ENCODE measurements around the gene CCT7.
"Not testable (repeated sequence)": the region's sequence is repeated elsewhere in the genome, so short reads cannot be mapped to it uniquely, and the experiment has no call there.

The CCT7 gene

DNA sequence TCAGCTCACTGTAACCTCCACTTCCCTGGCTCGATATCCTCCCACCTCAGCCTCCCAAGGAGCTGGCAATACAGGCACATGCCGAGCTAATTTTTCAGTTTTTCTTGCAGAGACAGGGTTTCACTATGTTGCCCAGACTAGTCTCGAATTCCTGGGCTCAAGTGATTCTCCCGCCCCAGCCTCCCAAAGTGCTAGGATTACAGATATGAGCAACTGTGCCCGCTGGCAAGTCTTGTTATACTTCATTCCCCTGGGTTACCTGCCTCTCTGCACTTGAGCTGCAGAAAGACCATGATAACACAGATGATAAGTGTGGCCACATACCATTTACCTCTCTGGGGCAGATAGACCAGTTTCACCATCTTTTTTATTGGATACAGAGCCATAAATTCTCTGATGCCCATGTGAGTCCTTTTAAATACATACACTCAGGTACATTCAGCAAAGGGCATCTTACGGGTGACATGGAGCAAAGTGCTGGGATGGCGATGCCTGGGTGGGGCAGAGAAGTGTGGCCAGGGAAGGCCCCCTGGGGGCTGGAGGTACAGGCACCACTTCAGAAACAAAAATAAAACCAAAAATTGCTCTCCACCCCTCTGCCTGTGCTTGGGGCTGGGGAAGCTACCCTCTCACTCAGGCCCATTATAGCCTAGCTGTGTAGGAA lies 20.4 kb downstream of the CCT7 start:
- in situ Hi-C loops (cut with MboI; ENCODE audit: low sequenced_read_pairs) = no loop called here

DNA sequence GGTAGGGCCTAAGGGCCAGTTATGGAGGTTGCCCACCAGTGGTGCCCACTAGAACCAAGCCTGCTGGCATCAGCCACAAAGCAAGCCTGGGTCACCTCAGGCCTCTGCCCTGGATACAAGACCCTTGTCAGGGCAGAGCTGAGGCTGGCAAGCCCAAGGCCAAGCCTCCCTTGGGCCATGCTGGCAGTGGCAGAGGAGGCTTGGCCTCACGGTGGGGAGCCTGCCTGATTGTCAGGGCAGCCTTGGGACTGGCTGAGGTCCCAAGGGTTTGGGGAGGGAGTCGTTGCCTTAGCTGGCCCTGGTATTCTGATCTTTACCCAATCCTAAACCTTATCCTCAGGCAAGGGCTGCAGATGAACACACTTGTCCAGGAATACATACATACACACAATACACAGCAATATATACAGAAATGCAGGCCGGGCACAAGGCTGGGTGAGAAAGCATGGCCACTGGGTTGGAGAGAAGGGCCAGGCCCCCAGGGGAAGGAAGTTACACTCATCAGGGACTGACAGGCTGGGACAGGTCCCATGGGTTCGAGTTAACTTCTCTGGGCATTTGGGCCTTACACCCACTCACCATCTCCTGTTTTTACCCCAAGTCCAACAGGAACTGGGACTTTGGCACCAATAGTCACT lies 21.0 kb downstream of the CCT7 start:
- in situ Hi-C loops (cut with MboI; ENCODE audit: low sequenced_read_pairs) = no loop called here

DNA sequence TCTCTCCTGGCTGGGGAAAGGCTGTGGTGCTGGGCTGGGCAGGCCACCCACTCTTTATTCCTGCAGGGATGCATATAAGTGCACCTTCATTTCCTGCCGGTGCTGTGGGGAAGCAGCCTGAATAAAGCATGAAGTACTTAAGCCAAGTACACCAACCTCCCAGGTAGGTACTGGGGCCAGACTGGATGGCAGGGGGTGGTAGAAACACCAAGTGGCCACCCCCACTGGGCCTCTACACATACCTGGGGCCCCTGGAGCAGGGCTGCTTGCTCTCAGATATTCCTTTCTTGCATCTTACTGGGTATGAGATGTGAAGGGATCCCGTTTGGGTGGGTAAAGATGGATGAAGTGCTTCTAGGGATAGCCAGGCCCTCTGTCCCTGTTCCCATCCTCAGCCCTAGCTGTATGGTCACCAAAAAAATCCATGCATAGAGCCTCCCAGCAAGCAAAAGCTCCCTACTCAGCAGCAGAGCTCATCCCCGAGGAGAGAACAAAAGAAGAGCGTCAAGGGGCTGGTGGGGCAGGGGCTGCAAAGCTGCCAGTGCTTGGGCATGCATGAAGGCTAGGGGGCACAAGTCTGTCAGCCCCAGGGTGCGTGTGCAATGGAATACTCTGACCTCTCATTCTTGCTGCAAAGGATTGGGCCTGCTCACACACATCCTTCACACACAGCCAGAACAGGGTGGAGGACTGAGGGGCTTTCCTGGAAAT lies 22.0 kb downstream of the CCT7 start:
- in situ Hi-C loops (cut with MboI; ENCODE audit: low sequenced_read_pairs) = no loop called here

- in situ Hi-C loops (cut with MboI; ENCODE audit: low sequenced_read_pairs) = no loop called here
These were observed 22.5 kb downstream of the CCT7 start for GRCh38 chr2:73256618-73256922.

GRCh38 chr2:73257021-73257420 lies 22.9 kb downstream of the CCT7 start:
- in situ Hi-C loops (cut with MboI; ENCODE audit: low sequenced_read_pairs) = no loop called here

DNA sequence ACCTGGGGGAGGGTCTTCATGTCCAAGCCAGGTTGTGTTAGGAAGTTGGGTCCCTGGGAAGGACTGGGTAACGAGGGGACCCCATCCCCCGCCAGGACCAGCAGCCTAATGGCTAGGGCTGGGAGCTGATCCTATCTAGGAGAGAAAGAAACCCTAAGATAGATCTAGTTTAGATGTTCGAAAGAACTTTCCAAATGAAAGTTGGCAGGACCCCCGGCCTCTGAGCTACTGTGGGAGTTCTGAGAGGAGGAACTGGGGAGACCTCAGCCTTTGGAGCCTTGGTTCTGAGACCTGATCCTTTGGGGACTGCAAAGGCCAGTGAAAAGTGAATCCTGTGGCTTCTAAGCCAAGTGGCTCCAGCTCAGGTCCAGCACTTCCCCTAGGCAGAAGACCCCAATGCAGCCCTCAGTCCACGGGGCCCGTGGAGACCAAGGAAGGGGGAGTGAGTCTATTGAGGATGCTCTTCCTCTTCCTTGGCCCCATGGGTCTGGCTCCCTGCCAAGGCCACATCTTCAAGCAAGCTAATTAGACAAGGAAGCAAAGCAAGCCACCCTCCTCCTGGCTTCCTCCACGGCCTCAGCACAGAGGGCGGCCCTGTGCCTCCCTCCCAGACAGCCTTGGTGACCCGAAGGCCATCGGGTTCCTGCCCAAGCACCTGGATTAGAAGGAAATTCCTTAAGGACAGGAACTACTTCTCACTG lies 23.5 kb downstream of the CCT7 start:
- in situ Hi-C loops (cut with MboI; ENCODE audit: low sequenced_read_pairs) = no loop called here

GRCh38 chr2:73258186-73258912 lies 24.2 kb downstream of the CCT7 start:
- in situ Hi-C loops (cut with MboI; ENCODE audit: low sequenced_read_pairs) = no loop called here

DNA sequence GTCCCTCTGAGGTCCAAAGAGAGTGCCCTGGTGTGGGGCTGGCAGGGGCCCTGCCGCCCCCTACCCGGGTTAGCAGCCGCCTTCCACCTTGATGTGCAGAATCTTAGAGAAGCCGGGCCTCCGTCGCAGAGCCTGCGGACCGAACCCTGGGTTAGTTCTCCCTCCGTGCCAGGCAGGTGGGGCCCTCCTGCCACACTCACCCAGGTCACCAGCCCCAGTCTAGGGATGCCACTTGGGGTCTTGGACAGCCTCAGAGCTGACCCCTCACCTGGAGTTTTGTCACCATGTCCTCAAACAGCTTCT lies 24.8 kb downstream of the CCT7 start:
- in situ Hi-C loops (cut with MboI; ENCODE audit: low sequenced_read_pairs) = no loop called here

DNA sequence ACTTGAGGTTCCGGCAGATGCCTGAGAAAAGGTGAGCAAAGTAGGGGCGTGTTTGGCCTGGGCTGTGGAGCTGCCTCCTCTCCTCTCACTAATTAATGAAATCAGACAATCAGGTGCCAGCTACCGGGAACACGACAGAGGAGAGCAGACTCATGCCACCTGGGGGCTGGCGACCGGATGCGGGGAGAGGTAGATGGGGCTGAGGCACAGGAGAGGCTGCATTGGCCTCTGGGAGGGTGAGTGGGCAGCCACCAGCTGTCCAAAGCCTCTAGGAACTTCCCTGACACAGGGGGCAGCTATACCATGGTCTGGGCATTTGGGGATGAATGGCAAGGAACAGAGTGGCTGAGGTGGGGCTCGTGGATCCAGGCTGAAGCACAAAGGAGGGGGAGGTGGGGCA lies 25.2 kb downstream of the CCT7 start:
- in situ Hi-C loops (cut with MboI; ENCODE audit: low sequenced_read_pairs) = no loop called here

- in situ Hi-C loops (cut with MboI; ENCODE audit: low sequenced_read_pairs) = no loop called here
These were observed 25.7 kb downstream of the CCT7 start for GRCh38 chr2:73259704-73260337.

DNA sequence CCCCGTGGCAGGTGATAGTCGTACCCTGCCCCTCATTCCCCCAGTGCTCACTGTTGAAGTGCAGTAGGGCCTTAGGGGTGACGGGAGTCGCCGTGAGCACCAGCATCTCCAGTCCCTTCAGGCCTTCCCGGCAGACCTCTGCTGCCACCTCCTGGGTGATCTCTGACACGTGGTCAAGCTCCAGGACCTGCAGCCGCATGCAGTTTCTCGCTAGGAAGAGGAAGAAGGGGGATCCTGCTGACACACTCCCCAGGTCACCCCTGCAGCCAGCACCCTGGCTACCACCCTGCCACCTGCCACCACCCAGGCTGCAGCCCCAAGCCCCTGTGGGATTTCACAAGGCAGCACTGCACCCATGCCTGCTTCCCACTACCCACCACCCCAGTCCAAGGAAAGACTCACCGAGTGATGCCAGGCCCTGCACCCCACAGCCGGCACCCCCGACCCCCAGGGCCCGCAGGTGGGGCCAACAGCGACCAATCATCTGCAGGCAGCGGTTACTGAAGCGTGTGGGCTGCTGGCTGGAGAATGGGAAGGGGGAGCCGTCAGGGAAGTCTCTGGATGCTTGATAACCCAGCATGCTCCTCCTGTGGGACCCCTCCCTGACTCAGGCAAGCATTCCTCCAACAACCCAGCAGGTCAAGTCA lies 26.4 kb downstream of the CCT7 start:
- in situ Hi-C loops (cut with MboI; ENCODE audit: low sequenced_read_pairs) = no loop called here

- in situ Hi-C loops (cut with MboI; ENCODE audit: low sequenced_read_pairs) = no loop called here
These were observed 28.1 kb downstream of the CCT7 start for GRCh38 chr2:73262108-73262651.

GRCh38 chr2:73262691-73263429 lies 28.8 kb downstream of the CCT7 start:
- in situ Hi-C loops (cut with MboI; ENCODE audit: low sequenced_read_pairs) = not testable (repeated sequence)

DNA sequence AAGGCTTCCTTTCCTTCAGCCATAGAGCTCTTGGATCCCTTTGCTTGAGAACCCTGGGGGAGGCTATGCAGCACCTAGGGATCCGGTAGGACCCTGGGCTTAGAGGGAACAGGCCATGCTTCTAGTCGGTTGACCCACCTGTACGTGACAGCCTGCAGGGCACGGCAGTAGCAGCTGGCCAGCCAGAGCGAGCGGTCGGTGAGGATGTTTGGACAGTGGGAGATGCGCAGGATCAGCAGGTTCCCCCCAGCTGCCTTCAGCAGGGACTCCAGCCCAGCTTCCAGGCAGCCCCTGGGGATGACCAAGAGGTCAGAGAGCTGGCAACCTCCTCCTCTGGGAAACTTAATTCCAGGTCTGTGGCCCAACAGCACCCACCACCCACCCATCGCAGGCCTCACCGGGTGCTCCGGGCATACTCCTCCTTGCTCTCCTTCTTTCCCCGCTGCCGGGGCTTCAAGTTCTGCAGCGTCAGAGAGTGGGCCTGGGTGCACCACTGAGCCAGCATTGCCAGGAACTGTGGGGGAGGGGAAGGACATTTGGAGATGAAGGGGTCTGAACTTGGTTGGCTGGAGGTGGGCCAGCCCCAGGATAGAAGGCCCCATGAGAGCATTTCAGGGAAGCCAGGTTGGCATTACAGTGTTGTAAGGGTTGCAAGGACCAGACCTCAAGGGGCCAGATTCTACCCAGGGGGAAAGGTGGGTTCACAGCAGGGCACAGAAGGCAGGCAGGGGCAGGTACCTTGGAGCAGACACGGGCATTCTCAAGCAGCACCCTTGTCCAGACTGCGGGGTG lies 29.6 kb downstream of the CCT7 start:
- in situ Hi-C loops (cut with MboI; ENCODE audit: low sequenced_read_pairs) = no loop called here

DNA sequence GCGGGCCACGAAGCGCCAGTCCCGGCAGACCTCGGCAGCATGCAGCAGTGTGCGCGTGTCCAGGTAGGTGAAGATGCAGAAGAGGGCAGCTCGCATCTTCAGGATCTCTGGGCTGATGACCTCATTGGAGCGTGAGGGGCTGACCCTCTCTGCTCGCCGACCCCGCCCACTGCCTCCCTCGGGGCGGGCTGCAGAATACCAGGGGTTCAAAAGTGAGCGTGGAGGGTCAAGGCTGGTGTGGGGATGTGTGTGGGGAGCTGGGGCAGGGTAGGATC lies 30.2 kb downstream of the CCT7 start:
- in situ Hi-C loops (cut with MboI; ENCODE audit: low sequenced_read_pairs) = no loop called here

GRCh38 chr2:73264783-73265182 lies 30.7 kb downstream of the CCT7 start:
- in situ Hi-C loops (cut with MboI; ENCODE audit: low sequenced_read_pairs) = no loop called here

DNA sequence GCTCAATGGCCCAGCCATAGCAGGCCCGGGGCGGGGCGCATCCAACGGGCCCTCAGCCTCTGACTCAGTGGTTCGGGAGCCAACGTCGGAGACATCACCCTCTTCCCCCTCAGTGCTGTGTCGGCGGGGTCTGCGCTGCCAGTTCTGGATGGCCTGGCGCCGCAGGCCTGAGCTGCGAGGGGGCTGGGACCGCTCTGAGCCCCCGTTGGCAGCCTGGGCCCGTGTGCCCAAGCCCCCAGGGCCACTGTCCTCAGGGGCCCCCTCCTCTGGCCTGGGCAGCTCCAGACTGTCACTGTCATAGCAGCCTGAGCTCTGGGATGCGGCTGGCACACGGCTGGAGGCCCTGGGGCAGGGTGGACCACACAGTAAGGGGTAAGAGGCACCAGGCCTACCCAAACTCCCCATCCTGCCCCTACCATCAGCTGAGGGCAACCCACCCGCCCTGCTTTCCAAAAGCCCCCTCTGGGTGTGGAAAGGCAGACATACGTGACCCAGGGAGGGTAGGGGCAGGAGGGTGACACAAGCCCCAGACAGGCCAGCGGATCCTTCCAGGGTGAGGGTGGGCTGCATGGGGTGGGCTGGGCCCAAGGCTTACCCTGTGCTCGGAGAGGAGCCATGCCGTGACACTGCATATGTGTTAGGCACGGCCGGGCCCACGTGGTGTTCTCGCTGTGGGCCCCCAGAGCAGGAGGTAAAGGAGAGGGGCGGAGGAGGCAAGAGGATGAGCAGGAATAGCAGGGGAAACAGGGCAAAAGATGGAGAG lies 31.4 kb downstream of the CCT7 start:
- in situ Hi-C loops (cut with MboI; ENCODE audit: low sequenced_read_pairs) = no loop called here
